ENCODE results near the gene MSANTD1. TPM values are rescaled to one million over a fixed set of nuclear protein-coding genes. Genes with fewer than 3 reads are reported as not detected.

Gene MSANTD1
- total RNA-seq, 2 donors from 2014 or later = 0.71 to 1.1 TPM

DNA sequence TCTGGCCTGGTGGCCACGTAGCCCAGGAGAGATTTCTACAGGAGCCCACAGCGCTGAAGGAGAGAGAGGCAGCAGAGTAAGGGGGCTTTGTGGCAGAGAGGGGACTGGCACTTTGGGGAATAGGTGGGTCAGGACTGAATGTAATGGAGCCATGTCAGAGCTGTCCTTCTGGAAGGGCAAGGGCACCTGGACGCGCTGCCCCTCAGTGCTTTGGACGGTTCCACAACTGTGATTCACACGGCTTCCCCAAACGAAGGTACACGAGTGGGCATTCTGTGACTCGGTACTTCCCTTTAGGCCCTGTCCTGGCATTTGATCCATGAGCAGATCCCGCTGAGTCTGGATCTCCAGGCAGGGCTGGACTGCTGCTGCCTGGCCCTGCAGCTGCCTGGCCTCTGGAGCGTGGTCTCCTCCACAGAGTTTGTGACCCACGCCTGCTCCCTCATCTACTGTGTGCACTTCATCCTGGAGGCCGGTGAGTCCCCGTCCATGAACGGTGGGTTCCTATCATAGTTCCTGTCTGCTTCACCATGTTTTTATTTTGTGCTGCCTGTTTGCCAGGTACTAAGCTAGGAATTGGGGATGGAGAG, 35.2 kb upstream of the MSANTD1 start:
- intact Hi-C loops (cut with DNase I) = no loop called here
- DNase-seq (ENCODE audit: low spot score) = peak; percentile 49

DNA sequence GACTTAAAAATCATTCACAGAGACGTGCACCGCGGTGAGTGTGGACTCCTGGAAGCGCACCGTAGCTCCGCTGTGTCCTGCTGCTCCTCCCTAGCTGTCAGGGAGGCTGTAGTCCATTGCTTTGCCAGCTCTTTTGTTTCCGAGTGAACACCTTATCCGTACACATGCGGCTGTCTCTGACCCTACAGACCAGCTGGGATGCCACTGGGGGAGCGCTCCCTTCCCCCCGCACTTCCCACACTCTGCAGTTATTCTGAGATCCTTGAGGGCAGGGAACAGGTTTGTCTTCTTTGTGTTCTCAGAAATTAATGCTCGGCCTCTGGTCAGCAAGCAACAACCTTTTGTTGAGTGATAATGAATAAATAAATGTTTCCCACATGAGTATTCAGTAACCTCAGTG, 33.7 kb upstream of the MSANTD1 start:
- intact Hi-C loops (cut with DNase I) = no loop called here
- DNase-seq (ENCODE audit: low spot score) = peak; percentile 29

DNA sequence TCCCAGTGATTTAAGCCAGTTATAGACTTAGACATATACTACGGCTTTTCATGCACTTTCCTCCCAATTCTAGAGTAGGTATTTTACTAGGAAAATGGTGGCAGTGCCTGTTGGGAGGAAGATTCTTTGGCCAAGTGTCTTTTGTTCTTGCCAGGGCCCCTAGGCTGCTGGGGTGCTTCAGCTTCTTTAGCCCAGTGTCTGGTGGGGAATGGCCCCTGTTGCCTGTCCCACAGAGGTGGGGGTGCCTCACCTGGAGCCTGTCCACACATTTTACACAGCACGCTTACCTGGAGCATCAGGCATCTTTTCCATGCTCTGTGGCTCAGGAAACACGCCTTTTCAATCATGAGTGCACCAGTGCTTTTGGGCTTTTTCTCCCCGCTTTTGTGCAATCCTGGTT, 33.2 kb upstream of the MSANTD1 start:
- peak; percentile 29 for DNase-seq (ENCODE audit: low spot score)
- intact Hi-C loops (cut with DNase I) = no loop called here

DNA sequence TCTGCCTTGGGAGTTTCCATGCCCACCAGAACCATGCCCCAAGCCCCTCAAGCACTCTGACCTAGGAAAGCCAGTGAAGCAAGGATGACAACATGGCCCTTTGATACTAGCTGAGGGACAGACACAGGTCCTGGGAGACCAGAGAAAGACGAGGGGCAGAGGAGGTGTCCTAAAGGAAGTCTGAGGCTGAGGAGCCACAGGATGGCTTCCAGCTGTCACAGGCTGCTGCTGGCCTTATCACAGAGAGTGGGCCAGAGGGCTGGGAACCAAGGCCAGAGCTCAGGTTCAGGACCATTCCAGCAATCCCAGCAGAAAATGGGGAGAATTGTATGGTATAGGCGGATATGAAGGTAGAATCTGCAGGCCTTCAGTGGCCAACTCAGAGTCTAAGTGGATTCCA, 31.7 kb upstream of the MSANTD1 start:
- DNase-seq (ENCODE audit: low spot score) = no peak
- intact Hi-C loops (cut with DNase I) = no loop called here

DNA sequence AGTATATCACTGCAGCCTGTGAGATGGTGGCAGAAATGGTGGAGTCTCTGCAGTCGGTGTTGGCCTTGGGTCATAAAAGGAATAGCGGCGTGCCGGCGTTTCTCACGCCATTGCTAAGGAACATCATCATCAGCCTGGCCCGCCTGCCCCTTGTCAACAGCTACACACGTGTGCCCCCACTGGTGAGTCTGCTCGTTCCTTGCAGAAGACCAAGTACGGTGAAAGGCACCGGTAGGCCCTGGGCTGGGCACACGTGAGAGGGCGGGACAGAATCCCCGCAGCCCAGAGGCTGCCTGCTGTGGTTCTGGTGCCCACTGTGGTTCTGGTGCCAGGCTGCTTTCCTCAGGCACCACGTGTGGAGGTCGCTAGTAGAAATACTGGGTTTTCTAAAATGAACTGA, 31.2 kb upstream of the MSANTD1 start:
- intact Hi-C loops (cut with DNase I) = no loop called here
- peak; percentile 62 for DNase-seq (ENCODE audit: low spot score)

DNA sequence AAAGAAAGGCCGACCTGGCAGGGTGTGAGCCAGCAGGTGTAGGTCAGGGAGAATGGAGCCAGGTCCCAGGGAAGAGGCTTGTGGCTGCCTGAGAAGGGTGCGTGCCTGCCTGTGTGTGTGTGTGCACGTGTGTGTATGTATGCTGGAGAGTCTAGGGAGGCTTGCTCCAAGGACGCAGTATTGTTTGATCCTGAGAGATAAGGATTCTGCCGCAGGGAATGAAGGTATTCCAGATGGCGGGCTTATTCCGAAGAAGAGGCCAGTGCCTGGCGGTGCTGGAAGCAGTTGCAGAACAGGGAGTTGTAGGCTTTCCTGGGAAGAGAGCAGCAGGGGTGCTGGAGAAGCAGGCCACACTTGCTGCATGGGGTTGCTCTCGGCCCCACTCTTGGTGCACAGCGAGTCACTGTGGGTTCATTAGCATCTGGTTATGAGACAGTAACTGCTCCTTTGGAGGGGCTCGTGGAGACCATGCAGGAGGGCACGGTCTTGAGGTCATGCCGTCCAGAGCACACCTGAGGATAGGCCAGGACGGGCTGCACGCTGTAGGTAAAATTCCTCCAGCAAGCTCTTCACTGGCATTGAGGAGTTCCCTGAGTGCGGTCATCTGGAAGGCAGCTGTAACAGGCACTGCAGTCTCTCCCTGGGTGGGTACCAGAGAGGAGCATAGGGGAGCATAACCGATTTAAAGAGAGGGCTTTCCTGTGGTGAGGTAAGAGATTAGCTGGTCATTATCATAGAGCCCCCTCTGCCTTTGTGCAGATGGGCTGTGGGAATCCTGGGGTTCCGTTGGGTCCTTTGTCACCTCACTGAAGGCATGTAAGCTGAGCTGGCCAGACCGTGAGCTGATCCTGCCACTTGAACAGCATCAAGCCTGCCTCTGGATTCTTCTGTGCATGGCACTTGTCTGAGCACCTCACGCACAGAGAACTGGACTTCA, 29.9 kb upstream of the MSANTD1 start:
- peak; percentile 42 for DNase-seq (ENCODE audit: low spot score)
- intact Hi-C loops (cut with DNase I) = no loop called here

DNA sequence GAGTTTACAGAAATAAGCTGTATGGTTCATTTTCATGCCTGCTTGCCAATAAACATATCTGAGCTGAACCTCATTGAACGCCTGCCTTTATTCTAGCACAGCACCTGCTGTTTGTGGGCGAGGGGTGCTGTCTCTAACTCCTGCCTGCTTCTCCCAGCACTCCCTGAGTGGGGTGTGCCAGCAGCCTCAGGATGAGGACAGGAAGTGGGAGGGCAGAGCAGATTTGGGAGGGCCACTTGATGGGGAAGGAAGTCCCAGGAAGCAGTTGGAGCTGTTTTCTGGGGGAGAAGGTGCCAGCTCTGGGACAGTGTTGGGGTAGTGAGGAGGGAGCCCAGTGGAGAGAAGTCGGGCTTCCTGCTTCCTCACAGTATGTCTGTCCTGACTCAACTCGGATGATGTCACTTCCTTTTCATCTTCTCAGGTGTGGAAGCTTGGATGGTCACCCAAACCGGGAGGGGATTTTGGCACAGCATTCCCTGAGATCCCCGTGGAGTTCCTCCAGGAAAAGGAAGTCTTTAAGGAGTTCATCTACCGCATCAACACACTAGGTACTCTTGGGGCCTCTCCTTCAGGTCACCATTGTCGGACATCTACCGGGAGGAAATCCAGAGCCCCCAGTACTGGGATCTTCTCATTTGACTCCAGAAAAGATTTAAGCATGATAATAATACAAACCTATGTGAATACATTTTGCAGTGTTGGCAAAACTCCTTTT, 29.0 kb upstream of the MSANTD1 start:
- peak; percentile 17 for DNase-seq (ENCODE audit: low spot score)
- intact Hi-C loops (cut with DNase I) = no loop called here

DNA sequence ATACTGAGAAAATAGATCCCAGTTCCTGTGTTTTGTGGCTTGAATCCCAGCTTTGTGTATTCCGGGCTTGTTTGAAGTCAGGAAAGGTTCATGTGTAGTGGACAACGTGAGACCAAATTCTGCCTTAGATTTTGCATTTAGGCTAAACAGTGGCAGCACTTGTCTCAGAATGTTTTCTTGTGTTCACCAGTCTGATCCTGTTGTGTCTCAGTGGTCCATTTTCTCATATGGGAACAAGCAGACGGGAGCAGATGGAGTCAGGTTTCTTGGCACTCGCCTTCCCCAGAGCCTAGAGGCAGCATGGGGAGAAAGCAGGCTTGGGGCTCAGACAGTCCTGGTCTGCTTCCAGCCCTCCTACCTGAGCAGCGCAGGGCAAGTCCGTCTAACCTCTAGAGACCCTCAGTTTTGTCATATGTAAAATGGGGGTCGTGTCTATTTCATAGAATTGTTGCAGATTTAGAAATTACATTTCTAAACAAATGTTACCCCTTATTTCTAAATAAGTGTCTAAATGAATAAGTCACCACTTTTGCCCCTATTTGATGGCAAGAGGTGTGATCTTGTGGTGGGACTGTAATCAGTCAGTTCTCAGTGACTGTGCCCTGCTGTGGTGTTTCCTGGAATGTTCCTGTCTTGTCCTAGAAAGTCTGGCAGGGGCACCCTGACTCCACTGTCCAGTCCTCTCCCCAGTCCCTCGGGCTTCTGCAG, 28.3 kb upstream of the MSANTD1 start:
- DNase-seq (ENCODE audit: low spot score) = peak; percentile 42
- intact Hi-C loops (cut with DNase I) = no loop called here

DNA sequence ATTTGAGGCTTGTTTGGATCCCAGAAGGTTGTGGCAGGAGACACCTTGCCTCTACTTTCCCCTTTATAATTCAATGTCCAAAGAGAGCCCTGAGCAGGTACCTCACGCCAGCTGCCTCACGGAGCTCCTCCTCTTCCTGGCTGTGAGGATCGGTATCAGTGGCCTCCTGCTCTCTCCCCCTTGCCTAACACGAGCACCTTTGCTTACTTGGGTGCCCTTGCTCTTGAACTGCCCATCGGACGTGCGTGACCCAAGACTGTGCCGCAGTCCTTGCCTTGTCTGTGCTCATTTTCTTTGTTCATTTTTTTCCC, 27.8 kb upstream of the MSANTD1 start:
- DNase-seq (ENCODE audit: low spot score) = peak; percentile 45
- intact Hi-C loops (cut with DNase I) = no loop called here

DNA sequence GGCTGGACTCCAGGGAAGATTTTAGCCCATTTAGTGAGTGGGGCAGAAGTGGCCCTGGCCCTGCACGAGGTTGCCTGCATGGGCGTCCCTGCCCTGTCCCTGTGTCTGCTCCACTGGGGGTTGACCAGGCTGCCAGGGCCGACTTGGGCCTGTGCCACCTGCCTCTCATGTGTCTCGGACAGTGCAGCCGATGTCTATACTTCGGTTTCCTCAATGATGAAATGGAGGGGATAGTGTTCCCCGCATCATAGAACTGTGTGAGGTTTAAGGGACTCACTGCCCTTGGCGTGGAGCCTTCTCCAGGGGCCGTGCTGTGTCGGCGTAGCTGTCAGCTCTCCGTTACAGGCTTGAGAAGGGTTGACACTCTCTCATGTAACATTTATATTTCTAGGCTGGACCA, 27.0 kb upstream of the MSANTD1 start:
- DNase-seq (ENCODE audit: low spot score) = peak; percentile 59
- intact Hi-C loops (cut with DNase I) = no loop called here

DNA sequence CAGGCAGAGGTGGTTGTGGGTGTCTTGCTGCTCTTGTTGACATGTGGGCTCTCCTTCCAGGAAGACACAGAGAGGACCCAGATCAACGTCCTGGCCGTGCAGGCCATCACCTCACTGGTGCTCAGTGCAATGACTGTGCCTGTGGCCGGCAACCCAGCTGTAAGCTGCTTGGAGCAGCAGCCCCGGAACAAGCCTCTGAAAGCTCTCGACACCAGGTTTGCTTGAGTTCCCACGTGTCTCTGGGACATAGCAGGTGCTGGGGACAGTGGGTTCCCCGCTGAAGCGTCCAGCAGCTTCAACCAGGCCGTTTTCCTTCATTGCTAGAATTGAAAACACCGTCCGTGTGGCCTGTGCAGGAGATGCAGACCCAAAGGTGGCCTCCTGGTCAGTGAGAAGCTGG, 25.6 kb upstream of the MSANTD1 start:
- DNase-seq (ENCODE audit: low spot score) = peak; percentile 66

DNA sequence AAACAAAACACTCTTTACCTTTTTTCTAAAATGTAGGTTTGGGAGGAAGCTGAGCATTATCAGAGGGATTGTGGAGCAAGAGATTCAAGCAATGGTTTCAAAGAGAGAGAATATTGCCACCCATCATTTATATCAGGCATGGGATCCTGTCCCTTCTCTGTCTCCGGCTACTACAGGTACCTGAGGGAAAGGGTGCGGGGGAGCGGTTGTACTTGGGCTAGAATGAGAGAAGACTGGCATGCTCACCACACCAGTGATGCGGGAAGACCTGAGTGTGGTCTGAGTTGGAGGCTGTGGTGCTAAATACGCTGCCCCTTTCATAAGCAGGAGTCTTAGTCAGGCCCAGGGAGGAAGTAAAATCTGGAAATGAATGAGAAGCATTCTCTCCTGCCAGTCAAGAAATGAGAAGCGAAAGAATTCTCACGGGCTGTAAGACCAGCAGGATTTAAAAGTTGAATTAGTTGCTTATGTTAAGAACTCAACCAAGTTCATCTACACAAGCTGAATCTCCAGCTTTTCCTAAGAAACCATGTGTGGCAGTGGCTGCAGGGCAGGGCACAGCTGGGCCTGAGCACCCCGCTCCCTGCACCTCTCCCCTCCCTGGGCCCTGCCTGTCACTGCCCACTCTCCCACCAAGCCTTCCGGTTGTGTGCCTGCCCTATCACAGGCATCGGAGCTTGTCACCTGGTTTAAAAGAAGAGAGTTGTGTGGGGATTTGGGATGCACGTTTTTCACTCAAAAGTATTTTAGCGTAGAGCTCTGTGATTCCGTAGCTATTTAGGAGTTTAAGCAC, 24.8 kb upstream of the MSANTD1 start:
- peak; percentile 66 for DNase-seq (ENCODE audit: low spot score)
- intact Hi-C loops (cut with DNase I) = no loop called here

More for the DNA sequence above, 25.6 kb upstream of the MSANTD1 start:
- intact Hi-C loops (cut with DNase I) = no loop called here

DNA sequence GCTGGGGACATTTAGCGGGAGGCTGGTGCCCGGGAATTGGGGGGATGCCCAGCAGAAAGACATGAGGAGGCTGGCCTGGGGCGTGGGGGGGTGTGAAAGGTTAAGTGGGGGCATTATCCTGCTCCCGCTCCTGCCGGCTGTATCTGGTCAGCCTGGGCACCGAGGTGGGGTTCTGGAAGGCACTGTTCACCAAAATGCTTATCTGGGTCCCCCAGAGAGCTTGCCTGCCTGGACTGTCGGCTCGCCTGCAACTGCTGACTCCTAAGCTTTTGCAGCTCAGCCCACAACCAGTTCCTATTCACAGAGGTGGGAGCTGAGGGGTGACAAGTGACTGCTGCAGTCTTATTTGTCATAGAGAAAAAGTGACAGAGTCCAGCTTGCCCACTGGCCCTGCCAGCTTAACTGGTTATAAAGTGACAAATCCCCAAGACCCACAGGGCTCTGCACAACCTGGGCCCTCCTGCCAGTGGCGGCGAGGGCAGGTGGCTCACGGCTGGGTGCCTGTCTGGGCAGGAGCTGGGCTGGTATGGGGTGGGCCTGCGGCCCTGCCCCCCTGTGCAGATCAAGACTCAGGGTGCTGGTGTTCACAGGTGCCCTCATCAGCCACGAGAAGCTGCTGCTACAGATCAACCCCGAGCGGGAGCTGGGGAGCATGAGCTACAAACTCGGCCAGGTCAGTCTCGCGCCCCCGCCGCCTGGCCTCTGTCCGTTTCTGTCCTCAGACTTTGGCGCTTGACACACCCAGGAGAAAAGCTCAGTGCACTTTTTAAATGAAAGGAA, 23.7 kb upstream of the MSANTD1 start:
- intact Hi-C loops (cut with DNase I) = loop anchor here in 1 of 2 donors (5.0 kb wide), 1 partner anchor 168 kb away; no protein-coding TSS in a partner anchor
- DNase-seq (ENCODE audit: low spot score) = peak; percentile 55

DNA sequence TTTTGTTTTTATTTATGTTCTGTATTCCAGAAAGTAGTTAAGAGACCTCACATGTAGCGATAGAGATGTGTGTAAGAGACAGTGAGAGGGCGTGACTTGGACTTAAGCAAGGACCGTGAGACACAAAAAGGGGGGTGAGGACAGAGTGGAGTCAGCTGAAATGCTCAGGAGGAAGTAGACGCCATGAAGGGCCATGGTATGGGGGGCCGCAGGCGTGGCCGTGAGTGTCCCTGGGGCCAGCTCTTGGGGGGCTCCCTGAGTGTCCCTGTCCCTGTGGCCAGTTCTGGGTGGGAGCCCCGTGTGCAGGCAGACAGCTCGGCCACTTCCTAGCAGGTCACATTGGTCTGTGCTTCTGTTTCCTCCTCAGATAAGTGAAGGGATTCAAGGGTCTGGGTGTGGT, 23.0 kb upstream of the MSANTD1 start:
- intact Hi-C loops (cut with DNase I) = loop anchor here in 1 of 2 donors (5.0 kb wide), 1 partner anchor 169 kb away; no protein-coding TSS in a partner anchor
- DNase-seq (ENCODE audit: low spot score) = peak; percentile 48

DNA sequence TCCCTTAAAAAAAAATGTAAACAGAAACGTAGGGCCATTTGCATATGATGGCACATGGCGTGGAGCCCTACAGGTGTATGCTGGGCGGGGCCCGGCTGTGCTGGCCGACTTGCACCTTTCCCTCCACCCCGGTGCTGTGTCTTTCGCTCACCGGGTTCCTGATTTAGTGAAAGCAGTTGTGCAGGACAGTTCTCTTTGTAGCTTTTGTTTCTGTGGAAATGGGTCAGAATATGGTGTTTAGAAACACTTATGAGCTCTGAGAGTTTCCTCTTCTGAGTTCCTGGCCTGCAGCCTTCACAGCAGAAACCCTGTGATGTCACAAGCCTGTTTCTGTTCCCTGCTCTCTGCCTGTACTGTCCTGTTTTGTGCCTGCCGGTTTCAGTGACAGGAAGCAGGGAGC, 22.5 kb upstream of the MSANTD1 start:
- intact Hi-C loops (cut with DNase I) = loop anchor here in 1 of 2 donors (5.0 kb wide), 1 partner anchor 169 kb away; no protein-coding TSS in a partner anchor
- peak; percentile 79 for DNase-seq (ENCODE audit: low spot score)

DNA sequence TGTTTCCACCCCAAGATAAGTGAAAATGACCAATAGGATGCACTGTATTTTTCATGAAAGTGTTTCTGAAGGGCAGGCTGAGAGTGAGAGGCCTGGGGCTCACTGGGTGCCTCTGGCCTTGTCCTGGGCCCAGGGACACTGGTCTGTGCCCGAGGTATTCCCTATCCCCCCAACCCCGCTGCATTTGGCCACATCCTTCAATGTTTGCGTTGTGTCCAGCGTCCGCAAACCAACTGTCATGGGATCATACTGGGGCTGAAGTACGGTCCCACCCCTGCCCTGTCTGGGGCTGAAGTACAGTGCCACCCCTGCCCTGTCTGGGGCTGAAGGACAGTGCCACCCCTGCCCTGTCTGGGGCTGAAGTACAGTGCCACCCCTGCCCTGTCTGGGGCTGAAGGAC, 22.0 kb upstream of the MSANTD1 start:
- intact Hi-C loops (cut with DNase I) = loop anchor here in 1 of 2 donors (5.0 kb wide), 1 partner anchor 170 kb away; no protein-coding TSS in a partner anchor
- peak; percentile 41 for DNase-seq (ENCODE audit: low spot score)

DNA sequence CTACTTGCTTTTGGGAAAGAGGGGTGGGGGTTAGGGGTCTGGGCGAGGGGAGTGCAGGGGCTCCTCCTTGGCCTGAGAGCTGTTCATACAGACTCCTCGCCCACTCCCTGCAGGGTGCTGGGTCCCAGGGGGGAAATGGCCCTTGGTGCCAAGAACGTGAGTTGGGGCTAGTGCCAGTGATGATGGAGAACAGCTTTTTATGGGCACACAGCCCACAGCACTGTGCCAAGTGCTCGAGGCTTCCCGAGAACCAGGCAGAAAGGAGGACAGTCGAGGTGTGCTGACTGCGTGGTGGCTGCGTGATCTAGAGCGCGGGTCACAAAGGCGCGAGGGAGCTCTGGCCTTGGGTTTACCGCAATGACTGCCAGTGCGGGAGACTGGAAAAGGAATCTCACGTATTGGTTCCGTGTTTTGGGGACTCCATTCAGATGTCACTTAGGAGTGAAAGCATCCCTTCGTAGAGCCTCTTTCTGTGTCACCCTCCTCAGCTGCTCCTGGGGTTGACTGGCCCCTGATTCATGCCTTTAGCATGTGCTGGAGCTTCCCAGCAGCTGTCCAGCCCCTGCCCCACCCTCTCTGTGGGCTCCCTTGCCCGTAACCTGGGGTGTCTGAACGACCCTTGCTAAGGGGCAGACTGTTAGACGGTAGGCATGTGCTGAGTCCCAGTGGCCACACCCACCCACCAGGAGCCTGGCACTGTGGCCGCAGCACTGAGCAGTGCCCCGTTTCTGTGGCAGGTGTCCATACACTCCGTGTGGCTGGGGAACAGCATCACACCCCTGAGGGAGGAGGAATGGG, 20.9 kb upstream of the MSANTD1 start:
- intact Hi-C loops (cut with DNase I) = loop anchor here in 1 of 2 donors (5.0 kb wide), 1 partner anchor 171 kb away; no protein-coding TSS in a partner anchor
- DNase-seq (ENCODE audit: low spot score) = peak; percentile 69

Data from posterior vena cava (tissue), 2 donors.